ENCODE data around the gene MBP.

Gene MBP

GRCh38 chr18:77016936-77017335, 115.6 kb downstream of the MBP start:
- CTCF ChIA-PET: no interaction called here
- POLR2A ChIA-PET: no interaction called here
- TF ChIP-seq NFRKB (IDR thresholded peaks at IDR 0.05) (no peak), SP1 (IDR thresholded peaks at IDR 0.05) (no peak), ARNT (IDR thresholded peaks at IDR 0.05) (no peak), HDGF (IDR thresholded peaks at IDR 0.05; ENCODE audit: borderline replicate concordance) (no peak), FOXM1 (IDR thresholded peaks at IDR 0.05; ENCODE audit: borderline replicate concordance) (no peak), FOXK2 (IDR thresholded peaks at IDR 0.05) (no peak), L3MBTL2 (conservative IDR thresholded peaks at IDR 0.05) (no peak), ELF4 (IDR thresholded peaks at IDR 0.05) (no peak), ZNF384 (IDR thresholded peaks at IDR 0.05) (no peak), BHLHE40 (IDR thresholded peaks at IDR 0.05; ENCODE audit: borderline replicate concordance) (no peak), PKNOX1 (IDR thresholded peaks at IDR 0.05) (no peak), LEF1 (IDR thresholded peaks at IDR 0.05; ENCODE audit: borderline replicate concordance) (no peak), TARDBP (IDR thresholded peaks at IDR 0.05) (no peak), SUZ12 (IDR thresholded peaks at IDR 0.05) (no peak), FOXA1 (IDR thresholded peaks at IDR 0.05) (no peak), CTBP1 (IDR thresholded peaks at IDR 0.05; ENCODE audit: borderline replicate concordance) (no peak)
- DNase-seq (ENCODE audit: extremely low spot score): no peak

GRCh38 chr18:77015771-77016710, 116.5 kb downstream of the MBP start:
- TF ChIP-seq ZNF384 (IDR thresholded peaks at IDR 0.05) (no peak), ARNT (IDR thresholded peaks at IDR 0.05) (no peak), CTBP1 (IDR thresholded peaks at IDR 0.05; ENCODE audit: borderline replicate concordance) (no peak), L3MBTL2 (conservative IDR thresholded peaks at IDR 0.05) (no peak), LEF1 (IDR thresholded peaks at IDR 0.05; ENCODE audit: borderline replicate concordance) (no peak), FOXK2 (IDR thresholded peaks at IDR 0.05) (no peak), SUZ12 (IDR thresholded peaks at IDR 0.05) (no peak), BHLHE40 (IDR thresholded peaks at IDR 0.05; ENCODE audit: borderline replicate concordance) (no peak), HDGF (IDR thresholded peaks at IDR 0.05; ENCODE audit: borderline replicate concordance) (no peak), PKNOX1 (IDR thresholded peaks at IDR 0.05) (no peak), FOXA1 (IDR thresholded peaks at IDR 0.05) (no peak)
- ChIA-PET POLR2A (no interaction called here), CTCF (interaction anchor here (1.4 kb wide), 1 partner anchor 16 kb away, joined by 4 read pairs; no protein-coding TSS in a partner anchor)
- DNase-seq (ENCODE audit: extremely low spot score): no peak

- POLR2A ChIA-PET: no interaction called here
- no peak for TF ChIP-seq FOXM1 (IDR thresholded peaks at IDR 0.05; ENCODE audit: borderline replicate concordance)
- no peak for TF ChIP-seq PKNOX1 (IDR thresholded peaks at IDR 0.05)
- TF ChIP-seq SP1 (IDR thresholded peaks at IDR 0.05): no peak
- TF ChIP-seq ELF4 (IDR thresholded peaks at IDR 0.05): no peak
- no peak for TF ChIP-seq L3MBTL2 (conservative IDR thresholded peaks at IDR 0.05)
- TF ChIP-seq SUZ12 (IDR thresholded peaks at IDR 0.05): no peak
- no peak for TF ChIP-seq HDGF (IDR thresholded peaks at IDR 0.05; ENCODE audit: borderline replicate concordance)
- no peak for TF ChIP-seq FOXA1 (IDR thresholded peaks at IDR 0.05)
- no peak for TF ChIP-seq NFRKB (IDR thresholded peaks at IDR 0.05)
- no peak for TF ChIP-seq CTBP1 (IDR thresholded peaks at IDR 0.05; ENCODE audit: borderline replicate concordance)
- TF ChIP-seq LEF1 (IDR thresholded peaks at IDR 0.05; ENCODE audit: borderline replicate concordance): no peak
- no peak for TF ChIP-seq TARDBP (IDR thresholded peaks at IDR 0.05)
- TF ChIP-seq ZNF384 (IDR thresholded peaks at IDR 0.05): no peak
- TF ChIP-seq ARNT (IDR thresholded peaks at IDR 0.05): no peak
- TF ChIP-seq FOXK2 (IDR thresholded peaks at IDR 0.05): no peak
- no peak for TF ChIP-seq BHLHE40 (IDR thresholded peaks at IDR 0.05; ENCODE audit: borderline replicate concordance)
- DNase-seq (ENCODE audit: extremely low spot score): no peak
- CTCF ChIA-PET: interaction anchor here (1.4 kb wide), 1 partner anchor 15 kb away, joined by 4 read pairs; no protein-coding TSS in a partner anchor
Measured at GRCh38 chr18:77015169-77015568, 117.4 kb downstream of the MBP start.

GRCh38 chr18:77014538-77014937, 118.0 kb downstream of the MBP start:
- ChIA-PET CTCF (interaction anchor here (1.4 kb wide), 1 partner anchor 14 kb away, joined by 4 read pairs; no protein-coding TSS in a partner anchor), POLR2A (no interaction called here)
- no peak for DNase-seq (ENCODE audit: extremely low spot score)
- no peak for TF ChIP-seq SP1 (IDR thresholded peaks at IDR 0.05)
- TF ChIP-seq FOXK2 (IDR thresholded peaks at IDR 0.05): no peak
- TF ChIP-seq CTBP1 (IDR thresholded peaks at IDR 0.05; ENCODE audit: borderline replicate concordance): no peak
- no peak for TF ChIP-seq BHLHE40 (IDR thresholded peaks at IDR 0.05; ENCODE audit: borderline replicate concordance)
- TF ChIP-seq FOXA1 (IDR thresholded peaks at IDR 0.05): no peak
- no peak for TF ChIP-seq L3MBTL2 (conservative IDR thresholded peaks at IDR 0.05)
- no peak for TF ChIP-seq PKNOX1 (IDR thresholded peaks at IDR 0.05)
- TF ChIP-seq TARDBP (IDR thresholded peaks at IDR 0.05): no peak
- no peak for TF ChIP-seq ARNT (IDR thresholded peaks at IDR 0.05)
- TF ChIP-seq FOXM1 (IDR thresholded peaks at IDR 0.05; ENCODE audit: borderline replicate concordance): no peak
- no peak for TF ChIP-seq NFRKB (IDR thresholded peaks at IDR 0.05)
- no peak for TF ChIP-seq ZNF384 (IDR thresholded peaks at IDR 0.05)
- no peak for TF ChIP-seq LEF1 (IDR thresholded peaks at IDR 0.05; ENCODE audit: borderline replicate concordance)
